CD14-positive monocyte (primary cell): Measurements from ENCODE around the gene SLC6A13. TPM values are rescaled to one million over a fixed set of nuclear protein-coding genes. Genes with fewer than 3 reads are reported as not detected.

Experiments used
- DNase-seq, 3 donors: peaks; one replicate each; pipeline ENCODE4 v3.0.0-alpha.2; 2011 to 2022
- H2AFZ ChIP-seq: 2 replicates; pipeline ENCODE4 v1.6.0; 2012; ENCODE audit warnings: mild to moderate bottlenecking, low read depth, low read length, inconsistent platforms; ENCODE audit not compliant: insufficient read depth, poor library complexity, severe bottlenecking
- H3K27ac ChIP-seq, 2 donors: 1 replicate in 1 of 2; 2 replicates in 1 of 2; pipeline ENCODE4 v1.5.1; 2012 to 2013; ENCODE audit warnings: low read length in 2 of 2, control low read depth in 1 of 2, inconsistent platforms in 1 of 2, low read depth in 1 of 2, mild to moderate bottlenecking in 1 of 2
- H3K27me3 ChIP-seq, 2 donors: one replicate each; pipeline versions ENCODE4 v1.6.0 to v1.6.1; 2011 to 2013; ENCODE audit warnings: low read length in 2 of 2; ENCODE audit not compliant: control insufficient read depth in 2 of 2, insufficient read depth in 2 of 2
- H3K36me3 ChIP-seq, 2 donors: replicated peaks in 1 of 2; 1 replicate in 1 of 2; 2 replicates in 1 of 2; pipeline versions ENCODE4 v1.5.1 to v1.6.1; 2012 to 2013; ENCODE audit warnings: low read length in 2 of 2, control low read depth in 1 of 2, inconsistent platforms in 1 of 2, mild to moderate bottlenecking in 1 of 2; ENCODE audit not compliant: insufficient read depth in 2 of 2, control insufficient read depth in 1 of 2
- H3K4me1 ChIP-seq, 2 donors: 1 replicate in 1 of 2; 2 replicates in 1 of 2; pipeline versions ENCODE4 v1.5.1 to v1.6.1; 2012 to 2013; ENCODE audit warnings: low read length in 2 of 2, control low read depth in 1 of 2, inconsistent platforms in 1 of 2, mild to moderate bottlenecking in 1 of 2, moderate library complexity in 1 of 2; ENCODE audit not compliant: insufficient read depth in 2 of 2, control insufficient read depth in 1 of 2
- H3K4me2 ChIP-seq: replicated peaks from 2 replicates; pipeline ENCODE3; 2012; ENCODE audit warnings: low read length, moderate library complexity, mild to moderate bottlenecking; ENCODE audit not compliant: poor library complexity, severe bottlenecking; ENCODE audit errors: extremely low read depth
- H3K4me3 ChIP-seq, 3 experiments: fragments of 200-600 bp in 1 of 3; sonication (generic) in 1 of 3; replicated peaks in 1 of 3; 1 replicate in 2 of 3; 2 replicates in 1 of 3; pipeline ENCODE4 v1.5.1; 2011 to 2013; ENCODE audit warnings: low read length in 3 of 3, mild to moderate bottlenecking in 3 of 3, control low read depth in 2 of 3, low read depth in 2 of 3, inconsistent platforms in 1 of 3, moderate library complexity in 1 of 3
- H3K79me2 ChIP-seq: 2 replicates; pipeline ENCODE4 v1.6.0; 2012; ENCODE audit warnings: mild to moderate bottlenecking, control low read depth, inconsistent platforms, low read length, moderate library complexity; ENCODE audit not compliant: insufficient read depth
- H3K9ac ChIP-seq: 2 replicates; pipeline ENCODE4 v1.6.0; 2017; ENCODE audit warnings: low read length, mild to moderate bottlenecking; ENCODE audit not compliant: insufficient read depth, poor library complexity, severe bottlenecking
- H3K9me3 ChIP-seq, 2 donors: replicated peaks in 1 of 2; 1 replicate in 1 of 2; 2 replicates in 1 of 2; pipeline versions ENCODE4 v1.5.1 to v1.6.1; 2012 to 2013; ENCODE audit warnings: low read length in 2 of 2, control low read depth in 1 of 2; ENCODE audit not compliant: control insufficient read depth in 1 of 2, insufficient read depth in 1 of 2
- H4K20me1 ChIP-seq: 2 replicates; pipeline ENCODE4 v1.6.0; 2012; ENCODE audit warnings: mild to moderate bottlenecking, low read length, control low read depth, moderate library complexity; ENCODE audit not compliant: insufficient read depth
- H3K27ac Mint-ChIP-seq, 7 donors: one replicate each; pipeline ENCODE4 v1.8.0; 2020; ENCODE audit warnings: mild to moderate bottlenecking in 7 of 7, mixed read lengths in 7 of 7, moderate library complexity in 6 of 7, inconsistent platforms in 2 of 7
- H3K27me3 Mint-ChIP-seq, 3 donors: one replicate each; pipeline ENCODE4 v1.8.0; 2021 to 2022; ENCODE audit warnings: low read depth in 3 of 3, mild to moderate bottlenecking in 3 of 3, mixed read lengths in 3 of 3, moderate library complexity in 3 of 3, inconsistent platforms in 1 of 3
- H3K36me3 Mint-ChIP-seq, 2 donors: one replicate each; pipeline ENCODE4 v1.8.0; 2020; ENCODE audit warnings: mixed read lengths in 2 of 2, inconsistent platforms in 1 of 2, mild to moderate bottlenecking in 1 of 2
- H3K4me1 Mint-ChIP-seq: one replicate; pipeline ENCODE4 v1.8.0; 2020; ENCODE audit warnings: mild to moderate bottlenecking, mixed read lengths
- H3K4me3 Mint-ChIP-seq, 2 donors: one replicate each; pipeline ENCODE4 v1.8.0; 2020; ENCODE audit warnings: mild to moderate bottlenecking in 2 of 2, mixed read lengths in 2 of 2, moderate library complexity in 1 of 2
- H3K9me3 Mint-ChIP-seq, 7 donors: one replicate each; pipeline ENCODE4 v1.8.0; 2020 to 2022; ENCODE audit warnings: mixed read lengths in 7 of 7, mild to moderate bottlenecking in 6 of 7, moderate library complexity in 6 of 7, inconsistent platforms in 2 of 7
- CTCF ChIP-seq: fragments of 200-600 bp; IDR thresholded peaks from one replicate; pipeline ENCODE4 v1.8.0; 2022; ENCODE audit warnings: antibody characterized with exemption, mild to moderate bottlenecking
- WGBS: methylation state at CpG from one replicate; pipeline ENCODE4 v1.1.5; 2013; ENCODE audit warnings: missing lambda C conversion rate; ENCODE audit not compliant: insufficient coverage; 5-methylcytosine and 5-hydroxymethylcytosine counted together
- intact Hi-C, 2 donors: fragments of 100-400 bp; cut with micrococcal nuclease; formaldehyde crosslinking; loops; one replicate each; pipeline versions ENCODE4 v1.15.0 to v1.15.1; 2023
- polyA plus RNA-seq, 3 donors: library from polyadenylated mRNA; depleted of rRNA in 1 of 3; unstranded in 2 of 3; stranded (reverse) in 1 of 3; fragments of 300-500 nt in 2 of 3; fragments of >200 nt in 1 of 3; fragmentation: Illumina TruSeq in 2 of 3; gene quantifications; 1 replicate in 2 of 3; 2 replicates in 1 of 3; pipeline ENCODE4 v1.2.3, GENCODE V29; 2012 to 2021

Gene SLC6A13
- polyA plus RNA-seq, 3 donors: 0.13 TPM; not detected in 2

GRCh38 chr12:243381-243780 is 19.3 kb downstream of the SLC6A13 start:
- H3K4me1 ChIP-seq: no peaks in the 10 kb centered on the region
- H3K27ac ChIP-seq: no peak overlapping the region
- H3K4me2 ChIP-seq: no peak overlapping the region
- no peak for DNase-seq
- no peak overlapping the region for H3K9ac ChIP-seq
- H3K27ac Mint-ChIP-seq: no peak overlapping the region
- no peaks in the 10 kb centered on the region for H3K79me2 ChIP-seq
- H3K27me3 ChIP-seq: no peaks in the 10 kb centered on the region
- peaks cover 12 to 17% (median 13%) of the 10 kb centered on the region in 3 donors for H3K27me3 Mint-ChIP-seq
- H3K4me3 ChIP-seq: no peak overlapping the region
- intact Hi-C loops: no loop called here
- no peaks in the 10 kb centered on the region for H3K4me1 Mint-ChIP-seq
- no peak overlapping the region for H2AFZ ChIP-seq
- TF ChIP-seq CTCF: no peak
- no peaks in the 10 kb centered on the region for H3K36me3 ChIP-seq
- H4K20me1 ChIP-seq: no peaks in the 10 kb centered on the region
- H3K36me3 Mint-ChIP-seq: no peaks in the 10 kb centered on the region
- 38% methylated on average over 1 of the region's 4 CpGs for WGBS
- no peak overlapping the region for H3K4me3 Mint-ChIP-seq
- peaks cover 8 to 17% of the 10 kb centered on the region in 2 donors for H3K9me3 ChIP-seq
- H3K9me3 Mint-ChIP-seq: peaks cover 12 to 31% (median 22%) of the 10 kb centered on the region in 7 donors

GRCh38 chr12:242496-242895 is 20.1 kb downstream of the SLC6A13 start:
- DNase-seq: no peak
- 96% methylated on average over 10 of the region's 15 CpGs for WGBS
- H3K4me1 ChIP-seq: no peaks in the 10 kb centered on the region

More at GRCh38 chr12:242496-242895, 20.1 kb downstream of the SLC6A13 start:
- TF ChIP-seq CTCF: no peak
- H2AFZ ChIP-seq: no peak overlapping the region
- H3K36me3 ChIP-seq: no peaks in the 10 kb centered on the region
- H3K4me2 ChIP-seq: no peak overlapping the region
- peaks cover 7 to 28% (median 21%) of the 10 kb centered on the region in 7 donors for H3K9me3 Mint-ChIP-seq
- no peak overlapping the region for H3K4me3 ChIP-seq
- intact Hi-C loops: no loop called here
- H3K36me3 Mint-ChIP-seq: no peaks in the 10 kb centered on the region
- no peaks in the 10 kb centered on the region for H3K4me1 Mint-ChIP-seq
- H3K4me3 Mint-ChIP-seq: no peak overlapping the region
- peaks cover 10 to 16% (median 14%) of the 10 kb centered on the region in 3 donors for H3K27me3 Mint-ChIP-seq
- no peak overlapping the region for H3K9ac ChIP-seq
- no peak overlapping the region for H3K27ac ChIP-seq
- no peak overlapping the region for H3K27ac Mint-ChIP-seq
- no peaks in the 10 kb centered on the region for H4K20me1 ChIP-seq
- no peaks in the 10 kb centered on the region for H3K79me2 ChIP-seq
- peaks cover 9 to 17% of the 10 kb centered on the region in 2 donors for H3K9me3 ChIP-seq
- no peaks in the 10 kb centered on the region for H3K27me3 ChIP-seq
